ENCODE data around the gene ZMAT5. TPM values are rescaled to one million over a fixed set of nuclear protein-coding genes. Genes with fewer than 3 reads are reported as not detected.
A peak's percentile ranks its signal among the peaks of the same experiment; 100 is the strongest.

Gene ZMAT5
- total and polyA plus RNA-seq, 9 of the 15 experiments (the other 6 are each of a cell fraction or from before 2014, with no cell fraction given) = 2.0 to 25.2 (median 11.9) TPM

DNA sequence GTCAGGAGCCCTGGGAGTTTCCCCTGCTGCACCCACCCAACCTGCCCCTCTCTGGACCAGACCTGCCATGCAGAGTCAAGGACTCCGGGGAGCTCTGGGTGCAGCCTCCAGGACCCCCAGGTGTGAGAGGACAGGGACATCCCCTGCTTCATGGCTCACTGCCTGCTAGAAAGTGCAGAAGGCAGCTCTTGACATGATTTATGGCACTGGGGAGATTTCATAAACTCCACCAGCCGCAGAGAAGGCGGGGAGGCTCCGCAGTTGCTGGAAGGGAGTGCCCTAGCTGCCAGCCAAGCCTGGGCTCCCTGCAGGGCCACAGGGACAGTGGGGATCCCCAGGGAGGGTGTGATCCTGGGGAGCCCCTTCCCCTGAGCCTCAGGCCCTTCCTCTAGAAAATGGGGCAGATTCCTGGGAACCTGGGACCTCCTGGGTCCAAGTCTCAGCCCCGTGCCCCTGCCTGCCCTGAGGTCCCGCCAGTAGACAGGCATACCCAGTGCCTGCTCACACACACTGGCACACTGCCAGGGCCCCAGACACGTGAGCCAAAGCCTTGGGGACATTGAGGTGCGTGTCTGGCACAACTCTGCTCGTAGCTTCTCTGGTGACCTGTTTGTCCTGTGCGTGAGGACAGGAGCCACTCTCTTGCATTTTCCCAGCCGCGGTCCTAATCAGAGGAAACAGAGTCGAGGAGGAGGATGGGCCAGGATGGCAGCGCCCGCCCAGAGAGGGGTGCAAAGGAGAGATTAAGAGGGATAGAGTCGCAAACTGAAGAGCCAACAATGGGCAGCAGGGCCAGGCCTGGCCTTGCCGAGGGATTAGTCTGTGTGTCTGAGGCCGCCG lies 33.2 kb downstream of the ZMAT5 start (continued):
- TF ChIP-seq TCF3 (CRISPR knock-in tag; IDR thresholded peaks at IDR 0.05) = peak; percentile 76
- TF ChIP-seq, protein P1, sequence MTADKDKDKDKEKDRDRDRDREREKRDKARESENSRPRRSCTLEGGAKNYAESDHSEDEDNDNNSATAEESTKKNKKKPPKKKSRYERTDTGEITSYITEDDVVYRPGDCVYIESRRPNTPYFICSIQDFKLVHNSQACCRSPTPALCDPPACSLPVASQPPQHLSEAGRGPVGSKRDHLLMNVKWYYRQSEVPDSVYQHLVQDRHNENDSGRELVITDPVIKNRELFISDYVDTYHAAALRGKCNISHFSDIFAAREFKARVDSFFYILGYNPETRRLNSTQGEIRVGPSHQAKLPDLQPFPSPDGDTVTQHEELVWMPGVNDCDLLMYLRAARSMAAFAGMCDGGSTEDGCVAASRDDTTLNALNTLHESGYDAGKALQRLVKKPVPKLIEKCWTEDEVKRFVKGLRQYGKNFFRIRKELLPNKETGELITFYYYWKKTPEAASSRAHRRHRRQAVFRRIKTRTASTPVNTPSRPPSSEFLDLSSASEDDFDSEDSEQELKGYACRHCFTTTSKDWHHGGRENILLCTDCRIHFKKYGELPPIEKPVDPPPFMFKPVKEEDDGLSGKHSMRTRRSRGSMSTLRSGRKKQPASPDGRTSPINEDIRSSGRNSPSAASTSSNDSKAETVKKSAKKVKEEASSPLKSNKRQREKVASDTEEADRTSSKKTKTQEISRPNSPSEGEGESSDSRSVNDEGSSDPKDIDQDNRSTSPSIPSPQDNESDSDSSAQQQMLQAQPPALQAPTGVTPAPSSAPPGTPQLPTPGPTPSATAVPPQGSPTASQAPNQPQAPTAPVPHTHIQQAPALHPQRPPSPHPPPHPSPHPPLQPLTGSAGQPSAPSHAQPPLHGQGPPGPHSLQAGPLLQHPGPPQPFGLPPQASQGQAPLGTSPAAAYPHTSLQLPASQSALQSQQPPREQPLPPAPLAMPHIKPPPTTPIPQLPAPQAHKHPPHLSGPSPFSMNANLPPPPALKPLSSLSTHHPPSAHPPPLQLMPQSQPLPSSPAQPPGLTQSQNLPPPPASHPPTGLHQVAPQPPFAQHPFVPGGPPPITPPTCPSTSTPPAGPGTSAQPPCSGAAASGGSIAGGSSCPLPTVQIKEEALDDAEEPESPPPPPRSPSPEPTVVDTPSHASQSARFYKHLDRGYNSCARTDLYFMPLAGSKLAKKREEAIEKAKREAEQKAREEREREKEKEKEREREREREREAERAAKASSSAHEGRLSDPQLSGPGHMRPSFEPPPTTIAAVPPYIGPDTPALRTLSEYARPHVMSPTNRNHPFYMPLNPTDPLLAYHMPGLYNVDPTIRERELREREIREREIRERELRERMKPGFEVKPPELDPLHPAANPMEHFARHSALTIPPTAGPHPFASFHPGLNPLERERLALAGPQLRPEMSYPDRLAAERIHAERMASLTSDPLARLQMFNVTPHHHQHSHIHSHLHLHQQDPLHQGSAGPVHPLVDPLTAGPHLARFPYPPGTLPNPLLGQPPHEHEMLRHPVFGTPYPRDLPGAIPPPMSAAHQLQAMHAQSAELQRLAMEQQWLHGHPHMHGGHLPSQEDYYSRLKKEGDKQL (CRISPR knock-in tag; IDR thresholded peaks at IDR 0.05; ENCODE audit: borderline replicate concordance) = no peak
- peak; percentile 84 for TF ChIP-seq CBFA2T2 (conservative IDR thresholded peaks at IDR 0.05)
- TF ChIP-seq TRIM24 (IDR thresholded peaks at IDR 0.05) = peak; percentile 37 to 58; a peak in 2 of 4 replicates
- TF ChIP-seq, protein P2, sequence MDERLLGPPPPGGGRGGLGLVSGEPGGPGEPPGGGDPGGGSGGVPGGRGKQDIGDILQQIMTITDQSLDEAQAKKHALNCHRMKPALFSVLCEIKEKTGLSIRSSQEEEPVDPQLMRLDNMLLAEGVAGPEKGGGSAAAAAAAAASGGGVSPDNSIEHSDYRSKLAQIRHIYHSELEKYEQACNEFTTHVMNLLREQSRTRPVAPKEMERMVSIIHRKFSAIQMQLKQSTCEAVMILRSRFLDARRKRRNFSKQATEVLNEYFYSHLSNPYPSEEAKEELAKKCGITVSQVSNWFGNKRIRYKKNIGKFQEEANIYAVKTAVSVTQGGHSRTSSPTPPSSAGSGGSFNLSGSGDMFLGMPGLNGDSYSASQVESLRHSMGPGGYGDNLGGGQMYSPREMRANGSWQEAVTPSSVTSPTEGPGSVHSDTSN (CRISPR knock-in tag; IDR thresholded peaks at IDR 0.05; ENCODE audit: low read depth) = 0 out of 2 replicates have a peak, but pooled peaks have one; percentile 36
- TF ChIP-seq, protein P2 (tag; conservative IDR thresholded peaks at IDR 0.05; ENCODE audit: low read depth) = peak; percentile 81
- TF ChIP-seq ARID1B (IDR thresholded peaks at IDR 0.05) = peak; percentile 75
- TF ChIP-seq, protein P3, sequence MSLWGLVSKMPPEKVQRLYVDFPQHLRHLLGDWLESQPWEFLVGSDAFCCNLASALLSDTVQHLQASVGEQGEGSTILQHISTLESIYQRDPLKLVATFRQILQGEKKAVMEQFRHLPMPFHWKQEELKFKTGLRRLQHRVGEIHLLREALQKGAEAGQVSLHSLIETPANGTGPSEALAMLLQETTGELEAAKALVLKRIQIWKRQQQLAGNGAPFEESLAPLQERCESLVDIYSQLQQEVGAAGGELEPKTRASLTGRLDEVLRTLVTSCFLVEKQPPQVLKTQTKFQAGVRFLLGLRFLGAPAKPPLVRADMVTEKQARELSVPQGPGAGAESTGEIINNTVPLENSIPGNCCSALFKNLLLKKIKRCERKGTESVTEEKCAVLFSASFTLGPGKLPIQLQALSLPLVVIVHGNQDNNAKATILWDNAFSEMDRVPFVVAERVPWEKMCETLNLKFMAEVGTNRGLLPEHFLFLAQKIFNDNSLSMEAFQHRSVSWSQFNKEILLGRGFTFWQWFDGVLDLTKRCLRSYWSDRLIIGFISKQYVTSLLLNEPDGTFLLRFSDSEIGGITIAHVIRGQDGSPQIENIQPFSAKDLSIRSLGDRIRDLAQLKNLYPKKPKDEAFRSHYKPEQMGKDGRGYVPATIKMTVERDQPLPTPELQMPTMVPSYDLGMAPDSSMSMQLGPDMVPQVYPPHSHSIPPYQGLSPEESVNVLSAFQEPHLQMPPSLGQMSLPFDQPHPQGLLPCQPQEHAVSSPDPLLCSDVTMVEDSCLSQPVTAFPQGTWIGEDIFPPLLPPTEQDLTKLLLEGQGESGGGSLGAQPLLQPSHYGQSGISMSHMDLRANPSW (CRISPR knock-in tag; IDR thresholded peaks at IDR 0.05) = no peak
- no peak for TF ChIP-seq GTF2A2 (tag; IDR thresholded peaks at IDR 0.05)
- no peak for TF ChIP-seq SMARCA5 (IDR thresholded peaks at IDR 0.05)
- no peak for TF ChIP-seq ZNF324 (CRISPR knock-in tag; IDR thresholded peaks at IDR 0.05)
- TF ChIP-seq POLR2AphosphoS5 (IDR thresholded peaks at IDR 0.05; ENCODE audit: control insufficient read depth, insufficient read depth, low read depth, low read length) = 0 out of 2 replicates have a peak, but pooled peaks have one; percentile 33
- TF ChIP-seq, protein P4, sequence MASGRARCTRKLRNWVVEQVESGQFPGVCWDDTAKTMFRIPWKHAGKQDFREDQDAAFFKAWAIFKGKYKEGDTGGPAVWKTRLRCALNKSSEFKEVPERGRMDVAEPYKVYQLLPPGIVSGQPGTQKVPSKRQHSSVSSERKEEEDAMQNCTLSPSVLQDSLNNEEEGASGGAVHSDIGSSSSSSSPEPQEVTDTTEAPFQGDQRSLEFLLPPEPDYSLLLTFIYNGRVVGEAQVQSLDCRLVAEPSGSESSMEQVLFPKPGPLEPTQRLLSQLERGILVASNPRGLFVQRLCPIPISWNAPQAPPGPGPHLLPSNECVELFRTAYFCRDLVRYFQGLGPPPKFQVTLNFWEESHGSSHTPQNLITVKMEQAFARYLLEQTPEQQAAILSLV (tag; IDR thresholded peaks at IDR 0.05) = no peak
- peak; percentile 92 for TF ChIP-seq MEIS2 (IDR thresholded peaks at IDR 0.05; ENCODE audit: partially characterized antibody)
- TF ChIP-seq NFE2 (IDR thresholded peaks at IDR 0.05; ENCODE audit: low read depth) = no peak
